Muscle layer of duodenum (tissue), 2 donors: ENCODE data around the gene S1PR5.
"Not testable (repeated sequence)": the region's sequence is repeated elsewhere in the genome, so short reads cannot be mapped to it uniquely, and the experiment has no call there.

Experiments used
- H3K27ac ChIP-seq: one replicate; pipeline ENCODE4 v1.7.0; 2013; ENCODE audit warnings: mild to moderate bottlenecking, low read length
- H3K27me3 ChIP-seq: one replicate; pipeline ENCODE4 v1.7.0; 2013; ENCODE audit warnings: low read depth, mild to moderate bottlenecking, control low read depth, low read length
- H3K36me3 ChIP-seq, 2 donors: one replicate each; pipeline ENCODE4 v1.7.0; 2013; ENCODE audit warnings: low read length in 2 of 2, control low read depth in 1 of 2, mild to moderate bottlenecking in 1 of 2; ENCODE audit not compliant: insufficient read depth in 2 of 2, control insufficient read depth in 1 of 2
- H3K4me1 ChIP-seq, 2 donors: one replicate each; pipeline ENCODE4 v1.7.0; 2013; ENCODE audit warnings: low read length in 2 of 2, mild to moderate bottlenecking in 2 of 2, control low read depth in 1 of 2, moderate library complexity in 1 of 2; ENCODE audit not compliant: insufficient read depth in 2 of 2, control insufficient read depth in 1 of 2
- H3K4me3 ChIP-seq, 2 donors: one replicate each; pipeline ENCODE4 v1.7.0; 2013; ENCODE audit warnings: low read length in 2 of 2, low read depth in 1 of 2, mild to moderate bottlenecking in 1 of 2
- H3K9me3 ChIP-seq, 2 donors: one replicate each; pipeline ENCODE4 v1.7.0; 2013; ENCODE audit warnings: low read length in 2 of 2, control low read depth in 1 of 2, mild to moderate bottlenecking in 1 of 2; ENCODE audit not compliant: control insufficient read depth in 1 of 2
- donor health status: healthy.

The S1PR5 gene

DNA sequence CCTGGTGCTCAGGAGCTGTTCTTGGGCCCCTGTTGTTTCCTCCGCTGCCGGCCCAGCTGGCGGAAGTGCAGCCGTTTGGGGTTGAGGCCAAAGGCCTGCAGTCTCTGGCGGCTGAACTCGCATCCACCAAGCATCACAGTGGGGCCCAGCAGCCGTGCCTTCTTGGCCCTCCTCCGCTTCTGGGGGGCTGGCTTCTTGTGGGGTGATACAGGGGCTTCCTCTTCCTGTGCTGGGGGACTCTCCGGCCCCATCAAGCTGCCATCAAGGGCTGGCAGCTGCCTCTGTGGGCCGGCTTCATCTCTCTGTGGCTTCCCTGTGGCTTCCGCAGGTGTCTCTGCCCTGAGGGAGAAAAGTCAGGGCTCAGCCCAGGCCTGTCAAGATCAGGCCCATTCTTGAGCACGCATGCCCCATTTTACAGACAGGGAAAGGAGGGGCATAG is 36.7 kb upstream of the S1PR5 start:
- H3K4me1 ChIP-seq: no peaks in the 10 kb centered on the region
- no peaks in the 10 kb centered on the region for H3K27me3 ChIP-seq
- no peak overlapping the region for H3K27ac ChIP-seq
- no peak overlapping the region for H3K4me3 ChIP-seq
- H3K36me3 ChIP-seq: peaks cover 18 to 85% of the 10 kb centered on the region in 2 donors
- no peaks in the 10 kb centered on the region for H3K9me3 ChIP-seq

DNA sequence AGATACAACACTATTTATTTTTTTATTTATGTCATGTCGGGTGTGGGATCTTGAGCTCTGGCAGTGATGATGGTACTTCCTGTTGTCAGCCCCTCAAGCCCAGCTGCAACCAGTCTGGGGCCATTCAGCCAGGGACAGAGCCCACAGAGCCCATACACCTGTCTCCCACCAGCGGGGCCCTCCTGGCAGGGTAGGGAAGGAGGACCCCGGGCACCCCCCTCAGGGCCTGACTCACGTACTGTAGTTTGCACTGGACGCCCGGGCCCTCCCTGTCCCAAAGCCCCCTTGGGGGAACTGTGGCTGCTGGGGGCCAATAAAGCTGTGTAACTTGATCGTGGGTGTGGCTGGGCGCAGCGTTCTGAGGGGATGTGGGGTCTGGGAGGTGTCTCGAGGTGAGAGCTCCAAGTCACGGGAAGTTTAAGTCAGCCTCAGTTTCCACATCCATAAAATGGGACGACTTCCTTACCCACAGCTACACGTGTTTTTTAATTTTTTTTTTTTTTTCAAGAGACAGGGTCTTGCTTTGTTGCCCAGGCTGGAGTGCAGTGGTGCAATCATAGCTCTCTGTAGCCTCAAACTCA is 35.9 kb upstream of the S1PR5 start:
- Histone ChIP-seq H3K9me3 (no peaks in the 10 kb centered on the region), H3K4me3 (no peak overlapping the region), H3K27ac (no peak overlapping the region), H3K36me3 (peaks cover 25 to 89% of the 10 kb centered on the region in 2 donors), H3K27me3 (no peaks in the 10 kb centered on the region), H3K4me1 (no peaks in the 10 kb centered on the region)

- H3K36me3 ChIP-seq: peaks cover 25 to 84% of the 10 kb centered on the region in 2 donors
- H3K9me3 ChIP-seq: no peaks in the 10 kb centered on the region
- no peak overlapping the region for H3K4me3 ChIP-seq
- H3K27me3 ChIP-seq: no peaks in the 10 kb centered on the region
- no peak overlapping the region for H3K27ac ChIP-seq
- H3K4me1 ChIP-seq: no peaks in the 10 kb centered on the region
These were observed 35.3 kb upstream of the S1PR5 start for GRCh38 chr19:10552510-10553053.

DNA sequence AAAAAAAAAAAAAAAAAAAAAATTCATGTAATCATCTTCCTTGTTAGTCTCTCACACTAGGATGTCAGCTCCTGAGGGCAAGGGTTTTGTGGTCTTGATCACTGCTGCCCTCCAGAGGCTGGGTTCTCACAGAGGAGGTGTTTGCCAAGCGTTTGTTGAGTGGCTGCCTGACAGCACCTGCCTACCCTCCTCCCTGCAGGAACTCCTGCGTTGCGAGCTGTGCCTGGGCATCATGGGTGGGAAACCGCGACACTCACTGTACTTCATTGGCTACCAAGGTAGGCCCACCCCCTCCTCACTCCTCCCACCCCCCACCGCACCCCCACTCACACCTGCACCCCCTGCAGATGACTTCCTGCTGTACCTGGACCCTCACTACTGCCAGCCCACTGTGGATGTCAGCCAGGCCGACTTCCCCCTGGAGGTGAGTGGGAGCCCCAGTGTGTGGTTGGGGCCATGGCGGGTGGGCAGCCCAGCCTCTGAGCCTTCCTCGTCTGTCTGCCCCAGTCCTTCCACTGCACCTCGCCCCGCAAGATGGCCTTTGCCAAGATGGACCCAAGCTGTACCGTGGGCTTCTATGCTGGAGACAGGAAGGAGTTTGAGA is 34.6 kb upstream of the S1PR5 start:
- Histone ChIP-seq H3K27ac (no peak overlapping the region), H3K9me3 (no peaks in the 10 kb centered on the region), H3K27me3 (no peaks in the 10 kb centered on the region), H3K4me1 (no peaks in the 10 kb centered on the region), H3K4me3 (no peak overlapping the region), H3K36me3 (peaks cover 25 to 85% of the 10 kb centered on the region in 2 donors)

DNA sequence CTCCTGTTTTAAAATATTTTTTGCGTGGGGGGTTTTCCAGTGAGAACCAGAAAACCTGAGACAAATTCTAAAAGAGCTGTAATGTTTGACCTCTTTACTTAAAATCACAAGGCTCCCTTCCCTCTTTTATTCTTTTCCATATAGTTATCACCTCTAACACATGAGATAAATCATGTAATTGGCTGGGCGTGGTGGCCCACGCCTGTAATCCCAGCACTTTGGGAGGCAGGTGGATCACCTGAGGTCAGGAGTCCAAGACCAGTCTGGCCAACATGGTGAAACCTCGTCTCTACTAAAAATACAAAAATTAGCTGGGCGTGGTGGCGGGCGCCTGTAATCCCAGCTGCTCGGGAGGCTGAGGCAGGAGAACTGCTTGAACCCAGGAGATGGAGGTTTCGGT is 33.8 kb upstream of the S1PR5 start:
- not testable (repeated sequence) for H3K27me3 ChIP-seq, H3K9me3 ChIP-seq, H3K4me3 ChIP-seq, H3K27ac ChIP-seq, H3K4me1 ChIP-seq
- peaks cover 25 to 81% of the 10 kb centered on the region in 2 donors for H3K36me3 ChIP-seq

- H3K4me1 ChIP-seq: peaks cover 0 to 3% of the 10 kb centered on the region in 2 donors
- no peak overlapping the region for H3K4me3 ChIP-seq
- H3K9me3 ChIP-seq: no peaks in the 10 kb centered on the region
- H3K27ac ChIP-seq: no peak overlapping the region
- peaks cover 22 to 74% of the 10 kb centered on the region in 2 donors for H3K36me3 ChIP-seq
- no peaks in the 10 kb centered on the region for H3K27me3 ChIP-seq
These were observed 33.1 kb upstream of the S1PR5 start for GRCh38 chr19:10550336-10550735.

DNA sequence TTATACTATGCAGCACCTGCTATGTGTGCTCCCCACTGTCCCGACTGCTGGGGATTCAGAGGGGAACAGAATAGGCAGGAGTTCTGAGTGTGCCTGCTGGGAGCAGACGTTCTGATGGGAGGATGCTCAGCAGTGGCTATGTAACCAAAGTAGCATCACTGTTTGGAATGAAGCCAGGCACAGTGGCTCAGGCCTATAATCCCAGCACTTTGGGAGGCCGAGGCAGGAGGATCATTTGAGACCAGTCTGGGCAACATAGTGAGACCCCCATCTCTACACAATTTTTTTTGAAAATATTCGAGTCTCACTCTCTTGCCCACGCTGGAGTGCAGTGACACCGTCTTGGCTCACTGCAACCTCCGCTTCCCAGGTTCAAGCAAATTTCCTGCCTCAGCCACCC is 32.5 kb upstream of the S1PR5 start:
- Histone ChIP-seq H3K4me3 (no peak overlapping the region), H3K9me3 (no peaks in the 10 kb centered on the region), H3K27ac (no peak overlapping the region), H3K4me1 (peaks cover 0 to 9% of the 10 kb centered on the region in 2 donors), H3K27me3 (no peaks in the 10 kb centered on the region), H3K36me3 (peaks cover 21 to 68% of the 10 kb centered on the region in 2 donors)

GRCh38 chr19:10548746-10549276 is 31.6 kb upstream of the S1PR5 start:
- Histone ChIP-seq H3K9me3 (no peaks in the 10 kb centered on the region), H3K27ac (no peak overlapping the region), H3K27me3 (no peaks in the 10 kb centered on the region), H3K4me3 (no peak overlapping the region), H3K36me3 (peaks cover 13 to 61% of the 10 kb centered on the region in 2 donors), H3K4me1 (peaks cover 0 to 15% of the 10 kb centered on the region in 2 donors)

- Histone ChIP-seq H3K36me3 (peaks cover 7 to 41% of the 10 kb centered on the region in 2 donors), H3K27me3 (no peaks in the 10 kb centered on the region), H3K9me3 (no peaks in the 10 kb centered on the region), H3K27ac (no peak overlapping the region), H3K4me1 (peaks cover 0 to 19% of the 10 kb centered on the region in 2 donors), H3K4me3 (no peak overlapping the region)
These were observed 29.6 kb upstream of the S1PR5 start for GRCh38 chr19:10546817-10547216.

- Histone ChIP-seq H3K4me3 (peak overlapping the region; percentile 81 to 85), H3K27me3 (no peaks in the 10 kb centered on the region), H3K9me3 (no peaks in the 10 kb centered on the region), H3K4me1 (peaks cover 0 to 19% of the 10 kb centered on the region in 2 donors), H3K27ac (peak overlapping the region; percentile 72), H3K36me3 (peaks cover 7 to 25% of the 10 kb centered on the region in 2 donors)
These were observed 27.6 kb upstream of the S1PR5 start for GRCh38 chr19:10544753-10545251.

GRCh38 chr19:10544242-10544752 is 27.1 kb upstream of the S1PR5 start:
- no peaks in the 10 kb centered on the region for H3K27me3 ChIP-seq
- H3K4me1 ChIP-seq: peaks cover 0 to 19% of the 10 kb centered on the region in 2 donors
- H3K4me3 ChIP-seq: peak overlapping the region; percentile 81 to 85
- H3K36me3 ChIP-seq: peaks cover 7 to 21% of the 10 kb centered on the region in 2 donors
- H3K27ac ChIP-seq: peak overlapping the region; percentile 72
- H3K9me3 ChIP-seq: no peaks in the 10 kb centered on the region
